ENCODE results near the gene SLC39A7. TPM values are rescaled to one million over a fixed set of nuclear protein-coding genes. Genes with fewer than 3 reads are reported as not detected.

The SLC39A7 gene
- total and polyA plus RNA-seq, 2 of the 13 experiments (the other 11 are each of a cell fraction or from before 2014, with no cell fraction given), result 142 to 229 TPM

GRCh38 chr6:33204415-33205190, 3.9 kb downstream of the SLC39A7 start, which contains the start of gene HSD17B8 (continued):
- TF ChIP-seq ZNF660 (CRISPR knock-in tag; IDR thresholded peaks at IDR 0.05; ENCODE audit: borderline replicate concordance, low read depth) (no peak), NPAS2 (CRISPR knock-in tag; IDR thresholded peaks at IDR 0.05; ENCODE audit: borderline replicate concordance) (no peak), ZNF24 (IDR thresholded peaks at IDR 0.05) (no peak), ZNF557 (CRISPR knock-in tag; IDR thresholded peaks at IDR 0.05) (peak; percentile 60; the same call in 1 of the 2 replicates), ZNF235 (CRISPR knock-in tag; IDR thresholded peaks at IDR 0.05; ENCODE audit: borderline replicate concordance) (no peak), MXD4 (CRISPR knock-in tag; IDR thresholded peaks at IDR 0.05) (peak; percentile 77), ZNF530 (CRISPR knock-in tag; IDR thresholded peaks at IDR 0.05; ENCODE audit: low read depth) (no peak), CCAR2 (optimal IDR thresholded peaks at IDR 0.05; ENCODE audit: low read depth, low read length) (no peak), THYN1 (CRISPR knock-in tag; IDR thresholded peaks at IDR 0.05; ENCODE audit: borderline replicate concordance, low read depth) (no peak), ARNTL (CRISPR knock-in tag; IDR thresholded peaks at IDR 0.05) (peak; percentile 48; the same call in 1 of the 2 replicates), ZNF563 (CRISPR knock-in tag; IDR thresholded peaks at IDR 0.05) (0 out of 2 replicates have a peak, but pooled peaks have one; percentile 56), ARID5B (CRISPR knock-in tag; IDR thresholded peaks at IDR 0.05) (peak; percentile 15; the same call in 1 of the 2 replicates)
- TF ChIP-seq, protein P1, sequence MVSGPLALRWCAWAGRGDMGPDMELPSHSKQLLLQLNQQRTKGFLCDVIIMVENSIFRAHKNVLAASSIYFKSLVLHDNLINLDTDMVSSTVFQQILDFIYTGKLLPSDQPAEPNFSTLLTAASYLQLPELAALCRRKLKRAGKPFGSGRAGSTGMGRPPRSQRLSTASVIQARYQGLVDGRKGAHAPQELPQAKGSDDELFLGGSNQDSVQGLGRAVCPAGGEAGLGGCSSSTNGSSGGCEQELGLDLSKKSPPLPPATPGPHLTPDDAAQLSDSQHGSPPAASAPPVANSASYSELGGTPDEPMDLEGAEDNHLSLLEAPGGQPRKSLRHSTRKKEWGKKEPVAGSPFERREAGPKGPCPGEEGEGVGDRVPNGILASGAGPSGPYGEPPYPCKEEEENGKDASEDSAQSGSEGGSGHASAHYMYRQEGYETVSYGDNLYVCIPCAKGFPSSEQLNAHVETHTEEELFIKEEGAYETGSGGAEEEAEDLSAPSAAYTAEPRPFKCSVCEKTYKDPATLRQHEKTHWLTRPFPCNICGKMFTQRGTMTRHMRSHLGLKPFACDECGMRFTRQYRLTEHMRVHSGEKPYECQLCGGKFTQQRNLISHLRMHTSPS (CRISPR knock-in tag; IDR thresholded peaks at IDR 0.05; ENCODE audit: low read depth), result peak; percentile 62; the same call in 1 of the 2 replicates
- TF ChIP-seq, protein P2, sequence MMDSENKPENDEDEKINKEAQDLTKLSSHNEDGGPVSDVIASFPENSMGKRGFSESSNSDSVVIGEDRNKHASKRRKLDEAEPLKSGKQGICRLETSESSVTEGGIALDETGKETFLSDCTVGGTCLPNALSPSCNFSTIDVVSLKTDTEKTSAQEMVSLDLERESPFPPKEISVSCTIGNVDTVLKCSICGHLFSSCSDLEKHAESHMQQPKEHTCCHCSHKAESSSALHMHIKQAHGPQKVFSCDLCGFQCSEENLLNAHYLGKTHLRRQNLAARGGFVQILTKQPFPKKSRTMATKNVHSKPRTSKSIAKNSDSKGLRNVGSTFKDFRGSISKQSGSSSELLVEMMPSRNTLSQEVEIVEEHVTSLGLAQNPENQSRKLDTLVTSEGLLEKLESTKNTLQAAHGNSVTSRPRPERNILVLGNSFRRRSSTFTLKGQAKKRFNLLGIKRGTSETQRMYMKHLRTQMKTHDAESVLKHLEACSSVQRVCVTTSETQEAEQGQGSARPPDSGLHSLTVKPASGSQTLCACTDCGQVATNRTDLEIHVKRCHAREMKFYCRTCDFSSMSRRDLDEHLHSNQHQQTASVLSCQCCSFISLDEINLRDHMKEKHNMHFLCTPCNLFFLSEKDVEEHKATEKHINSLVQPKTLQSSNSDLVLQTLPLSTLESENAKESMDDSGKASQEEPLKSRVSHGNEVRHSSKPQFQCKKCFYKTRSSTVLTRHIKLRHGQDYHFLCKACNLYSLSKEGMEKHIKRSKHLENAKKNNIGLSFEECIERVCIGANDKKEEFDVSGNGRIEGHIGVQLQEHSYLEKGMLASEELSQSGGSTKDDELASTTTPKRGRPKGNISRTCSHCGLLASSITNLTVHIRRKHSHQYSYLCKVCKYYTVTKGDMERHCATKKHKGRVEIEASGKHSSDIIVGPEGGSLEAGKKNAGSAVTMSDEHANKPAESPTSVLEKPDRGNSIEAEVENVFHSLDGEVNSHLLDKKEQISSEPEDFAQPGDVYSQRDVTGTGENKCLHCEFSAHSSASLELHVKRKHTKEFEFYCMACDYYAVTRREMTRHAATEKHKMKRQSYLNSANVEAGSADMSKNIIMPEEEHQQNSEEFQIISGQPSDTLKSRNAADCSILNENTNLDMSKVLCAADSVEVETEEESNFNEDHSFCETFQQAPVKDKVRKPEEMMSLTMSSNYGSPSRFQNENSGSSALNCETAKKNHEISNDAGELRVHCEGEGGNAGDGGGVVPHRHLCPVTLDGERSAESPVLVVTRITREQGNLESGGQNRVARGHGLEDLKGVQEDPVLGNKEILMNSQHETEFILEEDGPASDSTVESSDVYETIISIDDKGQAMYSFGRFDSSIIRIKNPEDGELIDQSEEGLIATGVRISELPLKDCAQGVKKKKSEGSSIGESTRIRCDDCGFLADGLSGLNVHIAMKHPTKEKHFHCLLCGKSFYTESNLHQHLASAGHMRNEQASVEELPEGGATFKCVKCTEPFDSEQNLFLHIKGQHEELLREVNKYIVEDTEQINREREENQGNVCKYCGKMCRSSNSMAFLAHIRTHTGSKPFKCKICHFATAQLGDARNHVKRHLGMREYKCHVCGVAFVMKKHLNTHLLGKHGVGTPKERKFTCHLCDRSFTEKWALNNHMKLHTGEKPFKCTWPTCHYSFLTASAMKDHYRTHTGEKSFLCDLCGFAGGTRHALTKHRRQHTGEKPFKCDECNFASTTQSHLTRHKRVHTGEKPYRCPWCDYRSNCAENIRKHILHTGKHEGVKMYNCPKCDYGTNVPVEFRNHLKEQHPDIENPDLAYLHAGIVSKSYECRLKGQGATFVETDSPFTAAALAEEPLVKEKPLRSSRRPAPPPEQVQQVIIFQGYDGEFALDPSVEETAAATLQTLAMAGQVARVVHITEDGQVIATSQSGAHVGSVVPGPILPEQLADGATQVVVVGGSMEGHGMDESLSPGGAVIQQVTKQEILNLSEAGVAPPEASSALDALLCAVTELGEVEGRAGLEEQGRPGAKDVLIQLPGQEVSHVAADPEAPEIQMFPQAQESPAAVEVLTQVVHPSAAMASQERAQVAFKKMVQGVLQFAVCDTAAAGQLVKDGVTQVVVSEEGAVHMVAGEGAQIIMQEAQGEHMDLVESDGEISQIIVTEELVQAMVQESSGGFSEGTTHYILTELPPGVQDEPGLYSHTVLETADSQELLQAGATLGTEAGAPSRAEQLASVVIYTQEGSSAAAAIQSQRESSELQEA (CRISPR knock-in tag; IDR thresholded peaks at IDR 0.05; ENCODE audit: not compliant biosample characterization), result peak; percentile 48
